PC-3 (cell line): ENCODE results near the gene DOK5. TPM values are rescaled to one million over a fixed set of nuclear protein-coding genes. Genes with fewer than 3 reads are reported as not detected.

Experiments
- ATAC-seq: fragments of 200-7000 bp; cut with Tn5 transposase; 2 replicates; pipeline ENCODE4 v1.9.1; 2020; ENCODE audit warnings: mild to moderate bottlenecking, moderate library complexity
- BruUV-seq: library from RNA; stranded (reverse); fragments of 400-500 nt; replicated peaks from 2 replicates; lab custom pipeline; 2021; lab: Mats Ljungman, UMichigan
- CTCF ChIA-PET: fragments of 300-600 bp; sonication (Branson Sonifier 250); formaldehyde crosslinking; loops from one replicate; lab custom pipeline; 2022; ENCODE audit warnings: antibody characterized with exemption; lab: Charles Lee
- POLR2A ChIA-PET: fragments of 300-600 bp; sonication (Branson Sonifier 250); formaldehyde crosslinking; loops from one replicate; lab custom pipeline; 2022; ENCODE audit warnings: antibody characterized with exemption; ENCODE audit not compliant: unreplicated experiment; lab: Charles Lee
- DNase-seq: peaks from one replicate; pipeline ENCODE4 v3.0.0-alpha.2; 2015
- H2AFZ ChIP-seq: fragments of 300-600 bp; sonication (generic); 2 replicates; pipeline ENCODE4 v1.6.0; 2016; ENCODE audit warnings: antibody characterized with exemption, low read length
- H3F3A ChIP-seq: fragments of 300-600 bp; sonication (generic); one replicate; pipeline ENCODE4 v1.6.0; 2017; ENCODE audit warnings: antibody characterized with exemption, low read length, control low read depth, mild to moderate bottlenecking; ENCODE audit not compliant: unreplicated experiment
- H3K27ac ChIP-seq: fragments of 300-600 bp; sonication (generic); 2 replicates; pipeline ENCODE4 v1.5.1; 2016; ENCODE audit warnings: mild to moderate bottlenecking, low read length
- H3K27me3 ChIP-seq: fragments of 300-600 bp; sonication (generic); 2 replicates; pipeline ENCODE4 v1.6.1; 2016; ENCODE audit warnings: low read length, mixed read lengths
- H3K36me3 ChIP-seq: fragments of 300-600 bp; sonication (generic); 2 replicates; pipeline ENCODE4 v1.6.1; 2016; ENCODE audit warnings: low read depth, mixed run types, low read length, mixed read lengths
- H3K4me1 ChIP-seq: fragments of 300-600 bp; sonication (generic); 2 replicates; pipeline ENCODE4 v1.5.1; 2016; ENCODE audit warnings: low read length; ENCODE audit not compliant: insufficient read depth
- H3K4me2 ChIP-seq: fragments of 300-600 bp; sonication (generic); 2 replicates; pipeline ENCODE4 v1.6.0; 2016; ENCODE audit warnings: low read length
- H3K4me3 ChIP-seq: fragments of 300-600 bp; sonication (generic); 2 replicates; pipeline ENCODE4 v1.5.1; 2016; ENCODE audit warnings: mild to moderate bottlenecking, low read length, mixed read lengths
- H3K79me2 ChIP-seq: fragments of 300-600 bp; sonication (generic); 2 replicates; pipeline ENCODE4 v1.6.1; 2017; ENCODE audit warnings: low read length, mixed read lengths
- H3K9ac ChIP-seq: fragments of 300-600 bp; sonication (generic); 2 replicates; pipeline ENCODE4 v1.6.0; 2016; ENCODE audit warnings: mild to moderate bottlenecking, low read length
- H3K9me2 ChIP-seq: fragments of 300-600 bp; sonication (generic); replicated peaks from 2 replicates; pipeline ENCODE4 v1.6.1; 2016; ENCODE audit warnings: mixed run types, low read length, mixed read lengths
- H3K9me3 ChIP-seq: fragments of 300-600 bp; sonication (generic); 2 replicates; pipeline ENCODE4 v1.6.1; 2016; ENCODE audit warnings: low read length, mixed read lengths
- H4K20me1 ChIP-seq: fragments of 300-600 bp; sonication (generic); 2 replicates; pipeline ENCODE4 v1.6.1; 2016; ENCODE audit warnings: low read length, mixed read lengths
- EZH2 ChIP-seq: fragments of 300-600 bp; sonication (generic); IDR thresholded peaks from one replicate; pipeline ENCODE4 v1.6.1; 2017; ENCODE audit warnings: antibody characterized with exemption, mild to moderate bottlenecking, low read length; ENCODE audit not compliant: unreplicated experiment
- EZH2phosphoT487 ChIP-seq: fragments of 300-600 bp; sonication (generic); IDR thresholded peaks from 2 replicates; pipeline ENCODE4 v1.6.1; 2018; ENCODE audit warnings: mild to moderate bottlenecking, antibody characterized with exemption, low read length, borderline replicate concordance
- intact Hi-C: fragments of 100-400 bp; cut with micrococcal nuclease; formaldehyde crosslinking; loops from 2 replicates; pipeline ENCODE4 v1.9.0; 2023
- total RNA-seq: library from RNA; depleted of rRNA; stranded (reverse); fragments of >200 nt; gene quantifications from 2 replicates; pipeline ENCODE4 v1.2.3, GENCODE V29; 2014
- TF ChIP-seq, protein P1 (sequence below): fragments of 300-600 bp; sonication (generic); conservative IDR thresholded peaks from 2 replicates; pipeline ENCODE4 v1.5.1; 2017; ENCODE audit warnings: antibody characterized with exemption, low read depth, mild to moderate bottlenecking, low read length

Gene DOK5
- total RNA-seq, 1 experiment from 2014 or later: not detected

DNA sequence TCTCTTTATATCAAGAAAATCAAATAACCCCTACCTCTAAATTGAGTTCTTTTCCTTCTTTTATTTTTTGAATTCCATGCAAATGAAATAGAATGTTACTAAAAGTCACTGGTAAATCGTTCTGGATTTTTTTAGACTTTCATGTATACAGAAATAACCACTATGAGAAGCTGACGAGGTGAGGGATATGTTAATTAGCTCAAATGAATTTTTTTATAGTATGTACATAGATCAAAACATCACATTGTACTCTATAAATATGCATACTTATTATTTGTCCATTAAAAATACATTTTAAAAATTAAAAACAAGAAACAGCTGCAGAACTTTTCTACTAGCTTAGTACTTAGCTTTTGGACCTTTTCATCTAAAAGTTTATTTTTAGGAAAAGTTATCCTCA is 165.4 kb downstream of the DOK5 start:
- DNase-seq (no peak), ATAC-seq (no peak)
- BruUV-seq: no TSS peak
- Histone ChIP-seq H3K4me3 (no peak overlapping the region), H3K27me3 (peaks cover 41% of the 10 kb centered on the region), H3K79me2 (no peaks in the 10 kb centered on the region), H3K27ac (no peak overlapping the region), H2AFZ (no peak overlapping the region), H3F3A (no peaks in the 10 kb centered on the region), H3K4me2 (no peak overlapping the region), H3K4me1 (no peaks in the 10 kb centered on the region), H4K20me1 (no peaks in the 10 kb centered on the region), H3K9me3 (no peaks in the 10 kb centered on the region), H3K9ac (no peak overlapping the region), H3K36me3 (no peaks in the 10 kb centered on the region), H3K9me2 (no peaks in the 10 kb centered on the region)
- ChIA-PET CTCF (no interaction called here), POLR2A (no interaction called here)
- intact Hi-C loops: no loop called here
- TF ChIP-seq EZH2phosphoT487 (no peak), EZH2 (no peak)
- TF ChIP-seq, protein P1, sequence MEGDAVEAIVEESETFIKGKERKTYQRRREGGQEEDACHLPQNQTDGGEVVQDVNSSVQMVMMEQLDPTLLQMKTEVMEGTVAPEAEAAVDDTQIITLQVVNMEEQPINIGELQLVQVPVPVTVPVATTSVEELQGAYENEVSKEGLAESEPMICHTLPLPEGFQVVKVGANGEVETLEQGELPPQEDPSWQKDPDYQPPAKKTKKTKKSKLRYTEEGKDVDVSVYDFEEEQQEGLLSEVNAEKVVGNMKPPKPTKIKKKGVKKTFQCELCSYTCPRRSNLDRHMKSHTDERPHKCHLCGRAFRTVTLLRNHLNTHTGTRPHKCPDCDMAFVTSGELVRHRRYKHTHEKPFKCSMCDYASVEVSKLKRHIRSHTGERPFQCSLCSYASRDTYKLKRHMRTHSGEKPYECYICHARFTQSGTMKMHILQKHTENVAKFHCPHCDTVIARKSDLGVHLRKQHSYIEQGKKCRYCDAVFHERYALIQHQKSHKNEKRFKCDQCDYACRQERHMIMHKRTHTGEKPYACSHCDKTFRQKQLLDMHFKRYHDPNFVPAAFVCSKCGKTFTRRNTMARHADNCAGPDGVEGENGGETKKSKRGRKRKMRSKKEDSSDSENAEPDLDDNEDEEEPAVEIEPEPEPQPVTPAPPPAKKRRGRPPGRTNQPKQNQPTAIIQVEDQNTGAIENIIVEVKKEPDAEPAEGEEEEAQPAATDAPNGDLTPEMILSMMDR: no peak

DNA sequence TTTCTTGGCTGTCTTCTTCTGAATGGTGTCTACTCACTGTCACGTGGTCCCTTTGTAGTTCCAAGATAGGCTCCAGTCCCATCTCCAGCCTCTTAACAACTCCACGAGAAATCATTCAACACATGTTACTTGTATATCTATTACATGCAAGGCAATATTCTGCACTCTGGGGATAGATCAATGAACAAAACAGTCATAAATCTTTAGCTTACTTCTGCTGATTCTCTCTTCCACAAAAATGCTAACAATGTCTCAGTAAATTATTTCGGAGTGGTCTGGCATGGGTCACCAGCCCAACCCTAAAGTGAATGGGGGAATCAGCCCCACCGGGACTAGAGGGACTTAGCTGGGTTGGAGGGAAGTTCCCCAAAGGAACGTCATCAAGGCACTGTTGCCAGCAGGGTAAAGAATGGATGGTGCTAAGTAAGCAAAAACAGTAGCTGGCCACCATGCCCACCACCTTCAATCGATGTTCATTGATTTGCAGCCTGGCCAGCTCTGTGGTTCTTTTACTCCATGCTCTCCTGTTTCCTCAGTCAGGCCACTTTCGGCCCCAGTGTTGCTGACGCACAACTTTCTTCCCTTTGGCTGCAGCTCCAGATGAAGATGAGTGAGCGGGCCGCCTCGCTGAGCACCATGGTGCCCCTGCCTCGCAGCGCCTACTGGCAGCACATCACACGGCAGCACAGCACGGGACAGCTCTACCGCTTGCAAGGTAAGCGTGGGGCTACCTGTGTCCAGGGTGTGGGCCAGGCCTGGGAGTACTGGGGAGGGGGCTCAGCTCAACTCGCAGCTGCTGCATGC is 167.7 kb downstream of the DOK5 start:
- no peaks in the 10 kb centered on the region for H4K20me1 ChIP-seq
- no peak overlapping the region for H2AFZ ChIP-seq
- DNase-seq (no peak), ATAC-seq (no peak)
- ChIA-PET POLR2A (no interaction called here), CTCF (interaction anchor here (0.6 kb wide), 1 partner anchor 421 kb away, joined by 4 read pairs; no protein-coding TSS in a partner anchor)
- H3K27ac ChIP-seq: no peak overlapping the region
- TF ChIP-seq EZH2 (no peak), EZH2phosphoT487 (no peak)
- TF ChIP-seq, protein P1: no peak
- H3F3A ChIP-seq: no peaks in the 10 kb centered on the region
- BruUV-seq: no TSS peak
- H3K79me2 ChIP-seq: no peaks in the 10 kb centered on the region
- H3K4me2 ChIP-seq: no peak overlapping the region
- H3K9ac ChIP-seq: no peak overlapping the region
- peaks cover 26% of the 10 kb centered on the region for H3K27me3 ChIP-seq
- no peaks in the 10 kb centered on the region for H3K4me1 ChIP-seq
- intact Hi-C loops: no loop called here
- H3K9me3 ChIP-seq: no peaks in the 10 kb centered on the region
- H3K9me2 ChIP-seq: no peaks in the 10 kb centered on the region
- H3K36me3 ChIP-seq: no peaks in the 10 kb centered on the region
- H3K4me3 ChIP-seq: no peak overlapping the region

DNA sequence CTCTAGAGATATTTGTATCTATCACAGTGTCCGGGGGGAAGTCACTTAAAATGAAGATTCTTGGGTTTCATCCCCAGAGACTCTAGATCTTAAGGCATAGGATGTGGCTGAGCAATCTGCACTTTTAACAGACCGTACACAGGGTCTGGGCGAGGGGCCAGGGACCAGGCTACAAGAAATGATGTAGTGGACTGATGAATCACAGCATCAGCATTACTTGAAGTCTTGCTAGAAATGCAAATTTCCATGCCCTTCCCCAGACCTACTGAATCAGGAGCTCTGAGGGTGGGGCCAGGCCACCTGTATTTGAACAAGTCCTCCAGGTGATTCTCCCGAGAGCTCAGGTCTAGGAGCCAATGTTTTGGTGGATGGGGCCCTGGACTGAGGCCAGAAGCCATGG is 168.4 kb downstream of the DOK5 start:
- no peaks in the 10 kb centered on the region for H3F3A ChIP-seq
- H3K9me3 ChIP-seq: no peaks in the 10 kb centered on the region
- TF ChIP-seq EZH2 (no peak), EZH2phosphoT487 (no peak)
- TF ChIP-seq, protein P1: no peak
- H3K9ac ChIP-seq: no peak overlapping the region
- POLR2A ChIA-PET: no interaction called here
- DNase-seq: peak; percentile 17
- H3K79me2 ChIP-seq: no peaks in the 10 kb centered on the region
- H3K4me2 ChIP-seq: no peak overlapping the region
- intact Hi-C loops: no loop called here
- ATAC-seq: no peak
- no peaks in the 10 kb centered on the region for H4K20me1 ChIP-seq
- BruUV-seq: no TSS peak
- H2AFZ ChIP-seq: no peak overlapping the region
- H3K27me3 ChIP-seq: peaks cover 21% of the 10 kb centered on the region
- H3K4me1 ChIP-seq: no peaks in the 10 kb centered on the region
- H3K9me2 ChIP-seq: no peaks in the 10 kb centered on the region
- CTCF ChIA-PET: interaction anchor here (0.6 kb wide), 1 partner anchor 422 kb away, joined by 4 read pairs; no protein-coding TSS in a partner anchor
- no peaks in the 10 kb centered on the region for H3K36me3 ChIP-seq
- no peak overlapping the region for H3K4me3 ChIP-seq
- H3K27ac ChIP-seq: no peak overlapping the region
